Upper lobe of left lung (tissue), 4 donors: Measurements from ENCODE around the gene EHD2.
"Not testable (repeated sequence)": the region's sequence is repeated elsewhere in the genome, so short reads cannot be mapped to it uniquely, and the experiment has no call there.

Source experiments
- EP300 ChIP-seq, 4 donors: sonication (generic); formaldehyde crosslinking; IDR thresholded peaks; one replicate each; pipeline ENCODE4 v1.5.1; 2017; ENCODE audit warnings: antibody characterized with exemption in 4 of 4, control low read depth in 2 of 4
- POLR2A ChIP-seq, 4 donors: fragments of 450-650 bp; IDR thresholded peaks; one replicate each; pipeline ENCODE4 v1.5.1; 2016 to 2017; ENCODE audit warnings: antibody characterized with exemption in 4 of 4, mild to moderate bottlenecking in 2 of 4
- POLR2AphosphoS5 ChIP-seq, 2 donors: sonication (generic); formaldehyde crosslinking; IDR thresholded peaks; one replicate each; pipeline ENCODE4 v1.5.1; 2017; ENCODE audit warnings: antibody characterized with exemption in 2 of 2
- TF ChIP-seq, protein P1 (sequence below), 6 experiments: fragments of 450-650 bp in 4 of 6; fragments of 200-600 bp in 2 of 6; sonication (generic) in 2 of 6; IDR thresholded peaks; one replicate each; pipeline ENCODE4 v1.5.1; 2016 to 2019; ENCODE audit warnings: antibody characterized with exemption in 6 of 6

DNA sequence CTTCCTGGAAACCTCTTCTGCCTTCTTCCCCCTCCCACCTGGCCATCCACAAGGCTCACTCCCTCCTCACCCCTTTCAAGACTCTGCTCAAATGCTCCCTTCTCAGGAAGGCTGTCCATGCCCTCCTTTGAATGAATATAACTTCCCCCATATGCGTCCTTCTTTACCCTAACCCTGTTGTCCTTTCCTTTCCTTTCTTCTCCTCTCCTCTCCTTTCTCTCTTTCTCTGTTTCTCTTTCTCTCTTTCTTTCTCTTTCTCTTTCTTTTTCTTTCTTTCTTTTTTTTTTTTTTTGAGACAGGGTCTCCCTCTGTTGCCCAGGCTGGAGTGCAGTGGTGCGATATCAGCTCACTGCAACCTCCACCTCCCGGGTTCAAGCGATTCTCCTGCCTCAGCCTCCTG lies 15.1 kb downstream of the EHD2 start:
- TF ChIP-seq, protein P1, sequence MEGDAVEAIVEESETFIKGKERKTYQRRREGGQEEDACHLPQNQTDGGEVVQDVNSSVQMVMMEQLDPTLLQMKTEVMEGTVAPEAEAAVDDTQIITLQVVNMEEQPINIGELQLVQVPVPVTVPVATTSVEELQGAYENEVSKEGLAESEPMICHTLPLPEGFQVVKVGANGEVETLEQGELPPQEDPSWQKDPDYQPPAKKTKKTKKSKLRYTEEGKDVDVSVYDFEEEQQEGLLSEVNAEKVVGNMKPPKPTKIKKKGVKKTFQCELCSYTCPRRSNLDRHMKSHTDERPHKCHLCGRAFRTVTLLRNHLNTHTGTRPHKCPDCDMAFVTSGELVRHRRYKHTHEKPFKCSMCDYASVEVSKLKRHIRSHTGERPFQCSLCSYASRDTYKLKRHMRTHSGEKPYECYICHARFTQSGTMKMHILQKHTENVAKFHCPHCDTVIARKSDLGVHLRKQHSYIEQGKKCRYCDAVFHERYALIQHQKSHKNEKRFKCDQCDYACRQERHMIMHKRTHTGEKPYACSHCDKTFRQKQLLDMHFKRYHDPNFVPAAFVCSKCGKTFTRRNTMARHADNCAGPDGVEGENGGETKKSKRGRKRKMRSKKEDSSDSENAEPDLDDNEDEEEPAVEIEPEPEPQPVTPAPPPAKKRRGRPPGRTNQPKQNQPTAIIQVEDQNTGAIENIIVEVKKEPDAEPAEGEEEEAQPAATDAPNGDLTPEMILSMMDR (IDR thresholded peaks at IDR 0.05), result not testable (repeated sequence)
- TF ChIP-seq EP300, POLR2A, POLR2AphosphoS5 (IDR thresholded peaks at IDR 0.05): not testable (repeated sequence)
